Kidney epithelial cell (primary cell): ENCODE measurements around the gene DDX42. TPM values are rescaled to one million over a fixed set of nuclear protein-coding genes. Genes with fewer than 3 reads are reported as not detected.
A peak's percentile ranks its signal among the peaks of the same experiment; 100 is the strongest.

Experiments used
- DNase-seq: peaks from one replicate; pipeline ENCODE4 v3.0.0-alpha.2; 2010; ENCODE audit warnings: low read depth
- H3K27me3 ChIP-seq: 2 replicates; pipeline ENCODE4 v1.6.0; 2011; ENCODE audit warnings: low read length; ENCODE audit not compliant: control insufficient read depth, insufficient read depth
- H3K36me3 ChIP-seq: 2 replicates; pipeline ENCODE4 v1.5.1; 2011; ENCODE audit warnings: low read length; ENCODE audit not compliant: control insufficient read depth, insufficient read depth
- H3K4me3 ChIP-seq: 2 replicates; pipeline ENCODE4 v1.5.1; 2011; ENCODE audit warnings: low read depth, mild to moderate bottlenecking, control low read depth, low read length
- total RNA-seq: library from RNA; depleted of rRNA; stranded (reverse); fragments of >200 nt; gene quantifications from 2 replicates; pipeline ENCODE4 v1.2.3, GENCODE V29; 2015
- TF ChIP-seq, protein P1 (sequence below): IDR thresholded peaks from 2 replicates; pipeline ENCODE4 v1.5.1; 2011; ENCODE audit warnings: mild to moderate bottlenecking, moderate library complexity, low read length, control low read depth, inconsistent platforms; ENCODE audit not compliant: insufficient read depth, poor library complexity, severe bottlenecking

The DDX42 gene
- total RNA-seq, 1 donor from 2014 or later = 55.7 TPM

DNA sequence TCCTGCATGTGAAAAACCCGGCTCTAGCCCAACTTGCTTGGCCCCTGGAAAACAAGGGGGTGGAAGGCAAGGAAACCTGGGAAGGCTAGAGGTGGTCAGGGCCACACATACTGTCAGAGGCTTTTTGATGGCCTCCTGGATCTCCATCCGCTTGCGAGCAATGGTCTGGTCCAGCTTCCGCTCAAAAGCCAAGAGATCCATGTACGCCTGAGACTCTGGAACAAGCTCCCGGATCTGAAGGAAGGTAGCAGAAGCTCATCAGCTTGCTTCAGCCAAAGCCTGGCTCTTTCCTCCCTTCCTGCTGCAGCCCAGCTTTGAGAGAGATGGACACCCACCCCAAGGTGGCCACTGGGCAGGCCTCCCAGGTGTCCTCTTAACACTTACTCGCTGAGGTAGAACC is 62.8 kb downstream of the DDX42 start:
- H3K4me3 ChIP-seq = no peak overlapping the region
- no peaks in the 10 kb centered on the region for H3K27me3 ChIP-seq
- TF ChIP-seq, protein P1, sequence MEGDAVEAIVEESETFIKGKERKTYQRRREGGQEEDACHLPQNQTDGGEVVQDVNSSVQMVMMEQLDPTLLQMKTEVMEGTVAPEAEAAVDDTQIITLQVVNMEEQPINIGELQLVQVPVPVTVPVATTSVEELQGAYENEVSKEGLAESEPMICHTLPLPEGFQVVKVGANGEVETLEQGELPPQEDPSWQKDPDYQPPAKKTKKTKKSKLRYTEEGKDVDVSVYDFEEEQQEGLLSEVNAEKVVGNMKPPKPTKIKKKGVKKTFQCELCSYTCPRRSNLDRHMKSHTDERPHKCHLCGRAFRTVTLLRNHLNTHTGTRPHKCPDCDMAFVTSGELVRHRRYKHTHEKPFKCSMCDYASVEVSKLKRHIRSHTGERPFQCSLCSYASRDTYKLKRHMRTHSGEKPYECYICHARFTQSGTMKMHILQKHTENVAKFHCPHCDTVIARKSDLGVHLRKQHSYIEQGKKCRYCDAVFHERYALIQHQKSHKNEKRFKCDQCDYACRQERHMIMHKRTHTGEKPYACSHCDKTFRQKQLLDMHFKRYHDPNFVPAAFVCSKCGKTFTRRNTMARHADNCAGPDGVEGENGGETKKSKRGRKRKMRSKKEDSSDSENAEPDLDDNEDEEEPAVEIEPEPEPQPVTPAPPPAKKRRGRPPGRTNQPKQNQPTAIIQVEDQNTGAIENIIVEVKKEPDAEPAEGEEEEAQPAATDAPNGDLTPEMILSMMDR = no peak
- peaks cover 3% of the 10 kb centered on the region for H3K36me3 ChIP-seq
- DNase-seq = no peak

DNA sequence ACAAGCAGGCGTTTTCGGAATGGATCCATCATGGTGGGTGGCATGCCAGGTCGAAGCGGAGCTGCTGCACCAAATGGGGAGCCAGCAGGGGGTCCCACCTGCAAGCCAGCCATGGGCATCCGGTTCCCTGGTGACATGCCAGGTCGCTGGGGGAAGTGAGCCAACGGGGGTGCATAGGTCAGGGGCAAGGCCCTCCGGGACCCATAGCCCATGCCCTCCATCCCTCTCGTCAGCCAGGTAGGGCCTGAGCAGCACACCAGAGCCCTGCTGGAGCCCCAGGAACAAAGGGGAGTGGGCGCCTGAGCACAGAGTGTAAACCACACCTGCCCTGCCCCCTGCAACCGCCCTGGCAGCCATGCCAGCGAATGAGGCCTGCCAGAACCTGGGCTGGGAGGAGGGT is 63.5 kb downstream of the DDX42 start:
- TF ChIP-seq, protein P1 = no peak
- Histone ChIP-seq H3K27me3 (no peaks in the 10 kb centered on the region), H3K4me3 (no peak overlapping the region), H3K36me3 (peaks cover 3% of the 10 kb centered on the region)
- no peak for DNase-seq

DNA sequence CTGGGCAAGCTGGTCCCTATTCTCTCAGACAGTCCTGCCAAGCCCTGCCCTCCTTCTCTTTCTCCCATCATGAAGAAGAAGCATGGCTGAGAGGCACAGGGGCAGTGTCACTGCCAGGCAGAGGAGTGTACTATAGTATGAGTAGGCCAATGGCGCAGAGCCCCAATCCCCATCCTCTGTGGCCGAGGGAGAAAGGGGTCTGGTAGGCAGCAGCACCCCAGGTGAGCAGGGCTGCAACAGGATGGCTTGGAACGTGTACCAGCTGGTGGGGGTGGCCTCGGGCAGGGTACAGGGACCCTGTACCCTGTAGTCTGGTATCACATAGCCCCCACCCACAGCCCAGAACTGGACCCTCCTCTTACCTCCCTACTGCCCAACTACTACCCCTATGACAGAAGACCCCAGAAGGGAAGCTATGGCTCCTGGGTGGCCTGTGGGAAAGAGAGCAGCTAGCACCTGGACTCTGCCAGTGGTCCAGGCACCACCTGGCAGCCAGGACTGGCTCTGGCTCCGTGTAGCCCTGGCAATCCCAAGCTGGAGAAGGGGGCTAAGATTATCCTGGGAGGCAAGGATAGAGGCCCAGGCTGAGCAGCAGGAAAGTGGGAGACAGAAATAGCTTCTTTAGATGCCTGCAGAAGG is 64.1 kb downstream of the DDX42 start:
- Histone ChIP-seq H3K36me3 (peaks cover 2% of the 10 kb centered on the region), H3K4me3 (no peak overlapping the region), H3K27me3 (no peaks in the 10 kb centered on the region)
- TF ChIP-seq, protein P1 = no peak
- DNase-seq = no peak

DNA sequence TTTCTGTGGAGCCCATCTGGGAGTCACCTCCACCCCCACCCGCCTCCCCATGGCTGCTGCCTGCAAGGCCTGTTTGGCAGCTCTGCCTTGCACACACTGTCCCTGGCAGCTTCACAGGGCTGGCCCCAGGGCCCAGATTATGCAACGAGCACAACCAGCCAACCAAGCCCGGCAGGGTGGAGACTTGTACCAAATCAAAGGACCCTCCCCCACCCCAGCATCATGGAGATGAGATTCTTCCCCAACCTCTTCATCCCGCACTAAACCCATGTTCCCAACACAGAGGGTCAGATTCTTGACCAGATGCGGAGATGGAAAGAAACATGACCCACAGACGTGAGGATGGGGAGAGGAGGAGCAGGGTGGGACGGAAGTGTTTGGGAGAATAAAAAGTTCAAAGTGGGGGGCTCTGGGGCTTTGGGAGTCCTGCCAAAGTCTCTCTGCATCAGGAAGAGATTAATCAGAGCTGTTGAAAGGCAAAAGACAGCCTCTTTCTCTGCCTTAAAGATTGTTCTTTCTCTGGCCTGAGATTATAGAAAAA is 64.7 kb downstream of the DDX42 start:
- Histone ChIP-seq H3K4me3 (no peak overlapping the region), H3K27me3 (no peaks in the 10 kb centered on the region), H3K36me3 (peaks cover 2% of the 10 kb centered on the region)
- DNase-seq = no peak
- TF ChIP-seq, protein P1 = no peak

DNA sequence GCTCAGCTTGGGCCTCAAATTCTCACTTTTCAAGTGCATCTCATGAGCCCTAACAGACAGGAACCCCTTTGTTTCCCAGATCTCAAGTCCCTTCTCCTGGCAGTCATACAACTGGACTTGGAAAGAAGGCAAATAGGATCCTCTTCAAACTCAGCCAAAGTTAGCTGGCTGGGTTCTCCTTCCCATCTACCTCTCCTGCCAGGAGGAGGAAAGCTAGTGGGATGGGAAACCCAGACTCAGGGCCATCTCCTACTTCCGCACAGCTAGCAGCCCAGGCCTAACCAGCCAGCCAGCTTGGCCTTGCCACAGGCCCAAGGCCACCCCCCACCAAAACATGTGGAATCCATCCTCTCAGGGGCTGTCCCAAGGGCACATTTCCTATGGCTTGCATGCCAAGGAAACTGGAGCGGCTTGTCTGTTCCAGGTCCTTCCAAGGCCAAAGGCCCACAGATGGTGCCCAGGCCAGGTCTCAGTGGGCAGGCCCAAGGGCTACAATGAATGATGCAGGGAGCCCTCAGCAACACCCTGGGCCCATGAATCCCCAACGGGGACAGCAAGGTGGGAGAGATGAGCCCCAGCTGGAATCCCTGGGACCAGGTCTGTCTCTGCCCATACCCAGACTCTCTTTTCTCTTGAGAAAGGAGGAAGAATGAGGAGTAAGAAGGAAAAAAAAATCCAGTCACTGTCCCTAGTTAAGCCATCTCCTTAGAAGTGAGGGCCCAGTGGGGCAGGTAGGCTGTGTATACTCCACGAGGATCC is 66.8 kb downstream of the DDX42 start:
- Histone ChIP-seq H3K4me3 (peak overlapping the region; percentile 76), H3K36me3 (no peaks in the 10 kb centered on the region), H3K27me3 (no peaks in the 10 kb centered on the region)
- no peak for DNase-seq
- TF ChIP-seq, protein P1 = no peak
